Adipocyte (in vitro differentiated cells): ENCODE data around the gene MARCHF7.
"Not testable (repeated sequence)": the region's sequence is repeated elsewhere in the genome, so short reads cannot be mapped to it uniquely, and the experiment has no call there.

Experiments used
- DNase-seq: peaks from one replicate; pipeline ENCODE4 v3.0.0-alpha.2; 2015; ENCODE audit warnings: low read depth
- H3K27me3 ChIP-seq: replicated peaks from 2 replicates; pipeline ENCODE4 v1.7.0; 2013; ENCODE audit warnings: mild to moderate bottlenecking, low read length, moderate library complexity; ENCODE audit not compliant: control insufficient read depth, insufficient read depth
- H3K36me3 ChIP-seq: 2 replicates; pipeline ENCODE4 v1.7.0; 2013; ENCODE audit warnings: low read length, mild to moderate bottlenecking, moderate library complexity; ENCODE audit not compliant: control insufficient read depth, insufficient read depth, severe bottlenecking
- H3K4me1 ChIP-seq: 2 replicates; pipeline ENCODE4 v1.7.0; 2013; ENCODE audit warnings: mild to moderate bottlenecking, low read length, moderate library complexity; ENCODE audit not compliant: control insufficient read depth, insufficient read depth
- H3K4me3 ChIP-seq: 2 replicates; pipeline ENCODE4 v1.7.0; 2013; ENCODE audit warnings: mild to moderate bottlenecking, low read length, moderate library complexity
- H3K9ac ChIP-seq: 2 replicates; pipeline ENCODE4 v1.7.0; 2013; ENCODE audit warnings: mild to moderate bottlenecking, low read length, moderate library complexity
- H3K9me3 ChIP-seq: 2 replicates; pipeline ENCODE4 v1.7.0; 2013; ENCODE audit warnings: mild to moderate bottlenecking, low read length, moderate library complexity; ENCODE audit not compliant: control insufficient read depth

The MARCHF7 gene

GRCh38 chr2:159744363-159744762, 32.1 kb downstream of the MARCHF7 start:
- Histone ChIP-seq H3K9me3 (no peaks in the 10 kb centered on the region), H3K4me3 (no peak overlapping the region), H3K36me3 (peaks cover 79% of the 10 kb centered on the region), H3K4me1 (peaks cover 4% of the 10 kb centered on the region), H3K27me3 (no peaks in the 10 kb centered on the region), H3K9ac (no peak overlapping the region)
- DNase-seq, result no peak

- DNase-seq, H3K4me1 ChIP-seq, H3K27me3 ChIP-seq, H3K9ac ChIP-seq, H3K9me3 ChIP-seq, H3K4me3 ChIP-seq: not testable (repeated sequence)
- H3K36me3 ChIP-seq, result peaks cover 78% of the 10 kb centered on the region
These were observed 32.9 kb downstream of the MARCHF7 start for GRCh38 chr2:159745237-159745636.

- Histone ChIP-seq H3K4me1 (no peaks in the 10 kb centered on the region), H3K9me3 (no peaks in the 10 kb centered on the region), H3K27me3 (no peaks in the 10 kb centered on the region), H3K4me3 (no peak overlapping the region), H3K9ac (no peak overlapping the region), H3K36me3 (peaks cover 92% of the 10 kb centered on the region)
- no peak for DNase-seq
These were observed 35.8 kb downstream of the MARCHF7 start for GRCh38 chr2:159748089-159748488.

- H3K4me3 ChIP-seq, result no peak overlapping the region
- no peak overlapping the region for H3K9ac ChIP-seq
- no peak for DNase-seq
- H3K4me1 ChIP-seq, result no peaks in the 10 kb centered on the region
- H3K36me3 ChIP-seq, result peaks cover 90% of the 10 kb centered on the region
- no peaks in the 10 kb centered on the region for H3K9me3 ChIP-seq
- no peaks in the 10 kb centered on the region for H3K27me3 ChIP-seq
These were observed 38.6 kb downstream of the MARCHF7 start for GRCh38 chr2:159750873-159751272.

GRCh38 chr2:159753797-159754196, 41.5 kb downstream of the MARCHF7 start:
- no peak overlapping the region for H3K9ac ChIP-seq
- H3K9me3 ChIP-seq, result no peaks in the 10 kb centered on the region
- H3K4me1 ChIP-seq, result peaks cover 19% of the 10 kb centered on the region
- no peaks in the 10 kb centered on the region for H3K27me3 ChIP-seq
- no peak for DNase-seq
- peaks cover 70% of the 10 kb centered on the region for H3K36me3 ChIP-seq
- no peak overlapping the region for H3K4me3 ChIP-seq

- H3K4me3 ChIP-seq, result no peak overlapping the region
- no peaks in the 10 kb centered on the region for H3K9me3 ChIP-seq
- no peak overlapping the region for H3K9ac ChIP-seq
- DNase-seq, result no peak
- H3K27me3 ChIP-seq, result no peaks in the 10 kb centered on the region
- peaks cover 27% of the 10 kb centered on the region for H3K4me1 ChIP-seq
- peaks cover 70% of the 10 kb centered on the region for H3K36me3 ChIP-seq
These were observed 42.7 kb downstream of the MARCHF7 start for GRCh38 chr2:159755014-159755413.

- Histone ChIP-seq H3K4me3 (no peak overlapping the region), H3K27me3 (no peaks in the 10 kb centered on the region), H3K4me1 (peaks cover 34% of the 10 kb centered on the region), H3K9ac (no peak overlapping the region), H3K9me3 (no peaks in the 10 kb centered on the region), H3K36me3 (peaks cover 72% of the 10 kb centered on the region)
- DNase-seq, result peak; percentile 33
These were observed 43.5 kb downstream of the MARCHF7 start for GRCh38 chr2:159755788-159756187.

GRCh38 chr2:159758239-159758638, 45.9 kb downstream of the MARCHF7 start:
- peaks cover 40% of the 10 kb centered on the region for H3K4me1 ChIP-seq
- peaks cover 72% of the 10 kb centered on the region for H3K36me3 ChIP-seq
- DNase-seq, result peak; percentile 46
- no peak overlapping the region for H3K4me3 ChIP-seq
- no peaks in the 10 kb centered on the region for H3K9me3 ChIP-seq
- H3K27me3 ChIP-seq, result no peaks in the 10 kb centered on the region
- H3K9ac ChIP-seq, result no peak overlapping the region

- Histone ChIP-seq H3K36me3 (peaks cover 74% of the 10 kb centered on the region), H3K9ac (no peak overlapping the region), H3K27me3 (no peaks in the 10 kb centered on the region), H3K9me3 (no peaks in the 10 kb centered on the region), H3K4me1 (peaks cover 40% of the 10 kb centered on the region), H3K4me3 (no peak overlapping the region)
- no peak for DNase-seq
These were observed 46.4 kb downstream of the MARCHF7 start for GRCh38 chr2:159758686-159759085.

- Histone ChIP-seq H3K4me3 (no peak overlapping the region), H3K27me3 (no peaks in the 10 kb centered on the region), H3K9me3 (no peaks in the 10 kb centered on the region), H3K36me3 (peaks cover 73% of the 10 kb centered on the region), H3K4me1 (peaks cover 40% of the 10 kb centered on the region), H3K9ac (no peak overlapping the region)
- DNase-seq, result no peak
These were observed 47.3 kb downstream of the MARCHF7 start for GRCh38 chr2:159759577-159759976.

- H3K36me3 ChIP-seq, result peaks cover 73% of the 10 kb centered on the region
- H3K9ac ChIP-seq, result no peak overlapping the region
- no peak overlapping the region for H3K4me3 ChIP-seq
These were observed 48.0 kb downstream of the MARCHF7 start for GRCh38 chr2:159760326-159760725.

GRCh38 chr2:159762075-159762474, 49.8 kb downstream of the MARCHF7 start:
- no peak for DNase-seq
- H3K36me3 ChIP-seq, result peaks cover 88% of the 10 kb centered on the region
- H3K27me3 ChIP-seq, result no peaks in the 10 kb centered on the region
- peaks cover 43% of the 10 kb centered on the region for H3K4me1 ChIP-seq
- H3K9ac ChIP-seq, result no peak overlapping the region
- H3K4me3 ChIP-seq, result no peak overlapping the region
- H3K9me3 ChIP-seq, result no peaks in the 10 kb centered on the region

More at GRCh38 chr2:159760326-159760725, 48.0 kb downstream of the MARCHF7 start:
- Histone ChIP-seq H3K9me3 (no peaks in the 10 kb centered on the region), H3K4me1 (peaks cover 40% of the 10 kb centered on the region), H3K27me3 (no peaks in the 10 kb centered on the region)
- peak; percentile 61 for DNase-seq
